A673 (cell line): Measurements from ENCODE around the gene MDM2. TPM values are rescaled to one million over a fixed set of nuclear protein-coding genes. Genes with fewer than 3 reads are reported as not detected.

Source experiments
- BruUV-seq: library from RNA; stranded (reverse); fragments of 400-500 nt; replicated peaks from 2 replicates; lab custom pipeline; 2021; lab: Mats Ljungman, UMichigan
- CTCF ChIA-PET: fragments of 300-600 bp; sonication (Branson Sonifier 250); formaldehyde crosslinking; loops from one replicate; lab custom pipeline; 2022; ENCODE audit warnings: antibody characterized with exemption; lab: Charles Lee
- POLR2A ChIA-PET: fragments of 300-600 bp; sonication (Branson Sonifier 250); formaldehyde crosslinking; loops from one replicate; lab custom pipeline; 2022; ENCODE audit warnings: antibody characterized with exemption; ENCODE audit not compliant: low non-redundant PET; lab: Charles Lee
- DNase-seq: peaks from one replicate; pipeline ENCODE4 v3.0.0-alpha.2; 2015; ENCODE audit warnings: low spot score
- H3K27ac ChIP-seq: fragments of 200-600 bp; sonication (generic); 2 replicates; pipeline ENCODE4 v1.5.1; 2016; ENCODE audit warnings: mixed run types, low read depth, mild to moderate bottlenecking, mixed read lengths, antibody characterized with exemption, low read length; ENCODE audit not compliant: poor library complexity, severe bottlenecking
- H3K27me3 ChIP-seq: fragments of 200-600 bp; sonication (generic); replicated peaks from 2 replicates; pipeline ENCODE4 v1.6.1; 2017; ENCODE audit warnings: mixed run types, low read depth, mild to moderate bottlenecking, mixed read lengths, antibody characterized with exemption, low read length; ENCODE audit not compliant: insufficient read depth, poor library complexity
- H3K36me3 ChIP-seq: fragments of 200-600 bp; sonication (generic); 2 replicates; pipeline ENCODE4 v1.6.1; 2016; ENCODE audit warnings: mixed run types, mild to moderate bottlenecking, mixed read lengths, antibody characterized with exemption, low read length; ENCODE audit not compliant: insufficient read depth, poor library complexity, severe bottlenecking
- H3K4me1 ChIP-seq: fragments of 200-600 bp; sonication (generic); 2 replicates; pipeline ENCODE4 v1.6.1; 2017; ENCODE audit warnings: mixed run types, mild to moderate bottlenecking, mixed read lengths, antibody characterized with exemption, low read length; ENCODE audit not compliant: insufficient read depth, poor library complexity, severe bottlenecking
- H3K4me3 ChIP-seq: fragments of 200-600 bp; sonication (generic); 2 replicates; pipeline ENCODE4 v1.5.1; 2016; ENCODE audit warnings: low read depth, mixed run types, mild to moderate bottlenecking, mixed read lengths, low read length; ENCODE audit not compliant: poor library complexity, severe bottlenecking
- H3K9me3 ChIP-seq: fragments of 200-600 bp; sonication (generic); 2 replicates; pipeline ENCODE4 v1.6.1; 2016; ENCODE audit warnings: mixed run types, low read depth, mild to moderate bottlenecking, mixed read lengths, antibody characterized with exemption, low read length; ENCODE audit not compliant: poor library complexity, severe bottlenecking
- CTCF ChIP-seq: fragments of 300-800, 200-600 bp; sonication (generic); conservative IDR thresholded peaks from 2 replicates; pipeline ENCODE4 v1.5.1; 2017; ENCODE audit warnings: low read depth, mild to moderate bottlenecking, antibody characterized with exemption, low read length, moderate library complexity, mixed read lengths
- EZH2 ChIP-seq: fragments of 200-600 bp; sonication (generic); IDR thresholded peaks from 2 replicates; pipeline ENCODE4 v1.6.1; 2017; ENCODE audit warnings: borderline replicate concordance, low read depth, mild to moderate bottlenecking, mixed read lengths, antibody characterized with exemption, low read length; ENCODE audit not compliant: poor library complexity, severe bottlenecking
- intact Hi-C: fragments of 100-400 bp; cut with micrococcal nuclease; formaldehyde crosslinking; loops from one replicate; pipeline ENCODE4 v1.10.0; 2022; ENCODE audit not compliant: unreplicated experiment
- total RNA-seq: library from RNA; stranded (reverse); gene quantifications from 2 replicates; pipeline ENCODE4 v1.2.3, GENCODE V29; 2021

The MDM2 gene
- total RNA-seq, 1 experiment from 2014 or later, result 149 TPM

DNA sequence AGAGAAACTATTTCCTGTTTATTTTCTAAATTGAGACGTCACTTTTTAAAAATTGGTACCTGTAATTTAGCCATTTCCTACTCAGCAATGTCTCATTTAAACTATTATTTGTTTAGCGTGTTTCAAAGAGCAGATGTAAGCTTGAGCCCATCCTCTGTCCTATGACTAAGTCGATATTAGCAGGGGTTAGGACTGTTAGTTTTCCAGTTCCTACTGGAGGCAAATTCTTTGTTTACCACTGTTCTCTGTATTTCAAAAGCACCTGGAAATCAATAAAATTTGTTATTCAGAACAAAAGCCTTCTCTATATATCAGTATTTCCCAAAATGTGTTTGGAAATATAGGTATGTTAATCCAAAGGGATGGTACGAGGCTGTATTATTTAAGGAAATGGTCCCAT lies 42.4 kb downstream of the MDM2 start:
- TF ChIP-seq CTCF (no peak), EZH2 (no peak)
- no peak overlapping the region for H3K27ac ChIP-seq
- BruUV-seq, result no TSS peak
- POLR2A ChIA-PET, result no interaction called here
- intact Hi-C loops, result no loop called here
- no peaks in the 10 kb centered on the region for H3K4me1 ChIP-seq
- CTCF ChIA-PET, result interaction anchor here (0.6 to 0.7 kb wide), 2 partner anchors 20 to 371 kb away, joined by 3 to 8 read pairs; no protein-coding TSS in a partner anchor
- no peak for DNase-seq
- no peak overlapping the region for H3K4me3 ChIP-seq
- H3K36me3 ChIP-seq, result no peaks in the 10 kb centered on the region
- H3K9me3 ChIP-seq, result no peaks in the 10 kb centered on the region
- no peaks in the 10 kb centered on the region for H3K27me3 ChIP-seq

DNA sequence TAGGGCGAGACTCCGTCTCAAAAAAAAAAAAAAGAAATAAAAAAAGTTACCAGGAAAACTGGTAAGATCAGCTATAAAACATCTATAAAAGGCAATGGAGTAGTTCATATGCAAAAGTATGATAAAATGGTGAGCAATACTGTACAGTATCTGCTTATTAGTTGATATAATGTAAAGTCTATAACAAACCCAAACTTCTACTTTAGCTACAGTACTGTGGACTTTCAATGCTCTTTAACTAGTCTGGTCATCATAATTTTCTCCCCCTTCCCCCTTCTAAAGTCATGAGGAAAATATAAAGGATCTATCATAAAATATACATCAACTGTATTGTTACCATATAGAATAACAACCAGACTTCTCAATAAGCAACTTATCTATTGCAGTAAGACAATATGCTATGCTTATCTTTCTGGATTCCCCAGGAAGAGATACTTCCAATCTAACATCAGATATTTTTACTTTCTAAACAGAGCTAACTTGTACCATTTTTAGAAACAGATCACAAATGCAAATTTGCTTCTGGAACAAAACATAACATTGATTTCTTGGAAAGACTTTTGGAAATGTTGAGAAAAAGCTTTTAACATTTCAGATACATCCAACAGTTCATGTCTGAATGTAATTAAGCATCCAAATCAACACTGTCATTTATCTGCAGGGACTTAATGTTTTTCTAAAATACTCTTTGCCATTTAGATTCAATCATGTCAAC lies 43.8 kb downstream of the MDM2 start:
- Histone ChIP-seq H3K4me1 (no peaks in the 10 kb centered on the region), H3K27me3 (no peaks in the 10 kb centered on the region), H3K27ac (no peak overlapping the region), H3K36me3 (no peaks in the 10 kb centered on the region), H3K9me3 (no peaks in the 10 kb centered on the region), H3K4me3 (no peak overlapping the region)
- CTCF ChIA-PET, result no interaction called here
- DNase-seq, result no peak
- POLR2A ChIA-PET, result no interaction called here
- intact Hi-C loops, result no loop called here
- TF ChIP-seq EZH2 (no peak), CTCF (no peak)
- no TSS peak for BruUV-seq

DNA sequence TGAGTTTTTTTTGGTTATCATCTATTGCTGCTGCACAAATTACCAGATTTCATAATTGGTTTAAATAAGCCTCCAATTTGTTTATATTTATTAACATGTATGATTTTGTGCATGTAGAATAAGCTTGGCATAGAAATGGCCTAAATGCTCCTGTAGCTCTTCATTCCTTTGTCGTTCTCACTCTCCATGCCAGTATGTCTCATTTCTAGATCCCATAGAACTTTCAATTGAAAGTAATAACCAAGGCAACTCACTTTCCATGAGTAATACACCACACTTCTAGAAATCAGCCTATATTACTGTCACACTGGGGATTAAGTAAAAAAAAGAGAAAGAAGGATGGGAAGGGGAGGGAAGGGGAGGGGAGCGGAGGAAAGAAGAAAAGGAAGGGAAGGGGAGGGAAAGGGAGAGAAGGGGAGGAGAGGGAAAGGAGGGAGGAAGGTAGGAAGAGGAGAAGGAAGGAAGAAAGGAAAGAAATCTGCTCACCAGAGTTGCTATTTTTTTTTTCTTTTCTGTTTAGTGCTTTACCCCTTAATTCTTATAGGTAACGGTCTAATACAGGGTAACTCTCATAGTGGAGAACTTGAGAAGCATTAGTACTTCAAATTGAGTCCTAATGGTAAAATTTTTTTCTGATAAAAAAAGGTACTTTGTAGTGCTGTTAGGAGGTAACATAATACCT lies 45.6 kb downstream of the MDM2 start:
- H3K4me3 ChIP-seq, result no peak overlapping the region
- no peaks in the 10 kb centered on the region for H3K36me3 ChIP-seq
- intact Hi-C loops, result no loop called here
- TF ChIP-seq EZH2 (no peak), CTCF (no peak)
- H3K27me3 ChIP-seq, result no peaks in the 10 kb centered on the region
- no TSS peak for BruUV-seq
- no peaks in the 10 kb centered on the region for H3K9me3 ChIP-seq
- CTCF ChIA-PET, result no interaction called here
- POLR2A ChIA-PET, result no interaction called here
- H3K27ac ChIP-seq, result no peak overlapping the region
- DNase-seq, result no peak
- no peaks in the 10 kb centered on the region for H3K4me1 ChIP-seq
